CD4-positive, alpha-beta T cell treated with Interleukin-17A for 1 hour (primary cell): ENCODE measurements around the gene RANBP2.
A peak's percentile ranks its signal among the peaks of the same experiment; 100 is the strongest.

Source experiments
- DNase-seq: peaks from one replicate; pipeline ENCODE4 v3.0.0-alpha.2; 2020

Gene RANBP2

GRCh38 chr2:108786008-108786353 lies 66.7 kb downstream of the RANBP2 start:
- DNase-seq = no peak

GRCh38 chr2:108786354-108787215 lies 67.3 kb downstream of the RANBP2 start, which contains the start of gene CCDC138:
Gene CCDC138, plus strand, starts transcription at chr2:108786771. Its CDS starts 52 bp downstream, at chr2:108786823.
- peak; percentile 87 for DNase-seq

- no peak for DNase-seq
These were observed 67.9 kb downstream of the RANBP2 start for GRCh38 chr2:108787216-108787541.

- no peak for DNase-seq
These were observed 83.9 kb downstream of the RANBP2 start for GRCh38 chr2:108803045-108803736.

GRCh38 chr2:108805032-108805431 lies 85.8 kb downstream of the RANBP2 start:
- no peak for DNase-seq

- no peak for DNase-seq
These were observed 86.5 kb downstream of the RANBP2 start for GRCh38 chr2:108805782-108806181.

GRCh38 chr2:108806371-108807113 lies 87.3 kb downstream of the RANBP2 start:
- DNase-seq = no peak

- DNase-seq = no peak
These were observed 90.7 kb downstream of the RANBP2 start for GRCh38 chr2:108809936-108810335.

GRCh38 chr2:108810993-108811957 lies 92.0 kb downstream of the RANBP2 start:
- no peak for DNase-seq

- no peak for DNase-seq
These were observed 94.5 kb downstream of the RANBP2 start for GRCh38 chr2:108813732-108814131.

- DNase-seq = no peak
These were observed 101.2 kb downstream of the RANBP2 start for GRCh38 chr2:108820482-108820881.

GRCh38 chr2:108823286-108823685 lies 104.0 kb downstream of the RANBP2 start:
- no peak for DNase-seq

GRCh38 chr2:108824316-108825070 lies 105.2 kb downstream of the RANBP2 start:
- DNase-seq = no peak

GRCh38 chr2:108825254-108825653 lies 106.0 kb downstream of the RANBP2 start:
- DNase-seq = no peak

- DNase-seq = no peak
These were observed 106.5 kb downstream of the RANBP2 start for GRCh38 chr2:108825736-108826135.

GRCh38 chr2:108829578-108830310 lies 110.5 kb downstream of the RANBP2 start:
- no peak for DNase-seq

- DNase-seq = no peak
These were observed 113.9 kb downstream of the RANBP2 start for GRCh38 chr2:108833219-108833618.

GRCh38 chr2:108834620-108835019 lies 115.3 kb downstream of the RANBP2 start:
- DNase-seq = no peak

GRCh38 chr2:108835040-108835439 lies 115.8 kb downstream of the RANBP2 start:
- DNase-seq = no peak
